ENCODE measurements around the gene KIF5C. TPM values are rescaled to one million over a fixed set of nuclear protein-coding genes. Genes with fewer than 3 reads are reported as not detected.

Gene KIF5C
- total and polyA plus RNA-seq, 4 donors: 0.06 to 0.25 (median 0.14) TPM

GRCh38 chr2:148967578-148967977 is 92.6 kb downstream of the KIF5C start:
- no peak overlapping the region for H3K27ac ChIP-seq (ENCODE audit: low read depth in 1 of 2, low read length in 2 of 2)
- DNase-seq (ENCODE audit: low spot score): no peak

More at GRCh38 chr2:148967578-148967977, 92.6 kb downstream of the KIF5C start:
- TF ChIP-seq YY1 (IDR thresholded peaks at IDR 0.05): no peak
- no peak for TF ChIP-seq JUND (IDR thresholded peaks at IDR 0.05)
- TF ChIP-seq REST (IDR thresholded peaks at IDR 0.05): no peak
- no peak for TF ChIP-seq EGR1 (IDR thresholded peaks at IDR 0.05; ENCODE audit: low read depth in 2 of 2)
- no peak for TF ChIP-seq ZBTB33 (IDR thresholded peaks at IDR 0.05)
- no peak for TF ChIP-seq SP1 (IDR thresholded peaks at IDR 0.05)
- no peak for TF ChIP-seq FOXA2 (IDR thresholded peaks at IDR 0.05)
- TF ChIP-seq HNF4A (conservative IDR thresholded peaks at IDR 0.05): no peak
- no peak for TF ChIP-seq ATF3 (IDR thresholded peaks at IDR 0.05)
- no peak for TF ChIP-seq NR2F2 (IDR thresholded peaks at IDR 0.05)
- no peak for TF ChIP-seq GABPA (IDR thresholded peaks at IDR 0.05 in 1 of 2, conservative IDR thresholded peaks at IDR 0.05 in 1 of 2)
- TF ChIP-seq TAF1 (conservative IDR thresholded peaks at IDR 0.05): no peak
- no peak for TF ChIP-seq MAX (IDR thresholded peaks at IDR 0.05)
- no peak for TF ChIP-seq HNF4G (IDR thresholded peaks at IDR 0.05)
- TF ChIP-seq CTCF (IDR thresholded peaks at IDR 0.05; ENCODE audit: low read depth, low read length, missing input control): no peak
- TF ChIP-seq RXRA (IDR thresholded peaks at IDR 0.05): no peak
- H3K4me3 ChIP-seq (ENCODE audit: low read depth in 1 of 3, low read length in 3 of 3): no peak overlapping the region
- H3K9me3 ChIP-seq (ENCODE audit: control insufficient read depth in 4 of 4, low read length in 3 of 4): no peaks in the 10 kb centered on the region
- H3K4me1 ChIP-seq (ENCODE audit: control insufficient read depth in 4 of 4, insufficient read depth in 4 of 4, low read length in 3 of 4): no peaks in the 10 kb centered on the region
- 78% methylated on average over 8 of the region's 8 CpGs for whole genome bisulfite sequencing
- no peaks in the 10 kb centered on the region for H3K36me3 ChIP-seq (ENCODE audit: control insufficient read depth in 4 of 4, insufficient read depth in 3 of 4, low read depth in 1 of 4, low read length in 3 of 4)
- H3K9ac ChIP-seq (ENCODE audit: low read depth in 1 of 2, low read length in 2 of 2): no peak overlapping the region
- peaks cover 0 to 2% (median 0%) of the 10 kb centered on the region in 4 donors for H3K27me3 ChIP-seq (ENCODE audit: control insufficient read depth in 4 of 4, insufficient read depth in 4 of 4, low read length in 3 of 4)
